DMS 273 (cell line): ENCODE results near the gene TBX6.

Experiments used
- DNase-seq: peaks from one replicate; lab custom pipeline; 2025; ENCODE audit not compliant: unreplicated experiment; lab: John Stamatoyannopoulos, UW

Gene TBX6

GRCh38 chr16:30040221-30040620 is 51.5 kb downstream of the TBX6 start:
- no peak for DNase-seq
